ENCODE results near the gene PTPRN2.

GRCh38 chr7:157520249-157520648 is 1067.4 kb downstream of the PTPRN2 start:
- no peak for TF ChIP-seq CTCF (IDR thresholded peaks at IDR 0.05)
- no peak for TF ChIP-seq ZFX (IDR thresholded peaks at IDR 0.05; ENCODE audit: borderline replicate concordance)
